Sigmoid colon (tissue), 4 donors: ENCODE measurements around the gene CDHR5.

Experiments
- EP300 ChIP-seq, 4 donors: sonication (generic); formaldehyde crosslinking; IDR thresholded peaks; one replicate each; pipeline ENCODE4 v1.6.1; 2017; ENCODE audit warnings: antibody characterized with exemption in 4 of 4
- POLR2A ChIP-seq, 2 donors: fragments of 450-650 bp; IDR thresholded peaks; one replicate each; pipeline ENCODE4 v1.6.1; 2016; ENCODE audit warnings: antibody characterized with exemption in 2 of 2, mild to moderate bottlenecking in 2 of 2, moderate library complexity in 2 of 2
- POLR2AphosphoS5 ChIP-seq, 4 donors: sonication (generic); formaldehyde crosslinking; IDR thresholded peaks; one replicate each; pipeline ENCODE4 v1.6.1; 2017; ENCODE audit warnings: antibody characterized with exemption in 4 of 4
- TF ChIP-seq, protein P1 (sequence below), 4 experiments: fragments of 450-650 bp in 3 of 4; fragments of 200-600 bp in 1 of 4; IDR thresholded peaks; one replicate each; pipeline ENCODE4 v1.5.1; 2016 to 2019; ENCODE audit warnings: antibody characterized with exemption in 4 of 4, mild to moderate bottlenecking in 3 of 4, moderate library complexity in 2 of 4

DNA sequence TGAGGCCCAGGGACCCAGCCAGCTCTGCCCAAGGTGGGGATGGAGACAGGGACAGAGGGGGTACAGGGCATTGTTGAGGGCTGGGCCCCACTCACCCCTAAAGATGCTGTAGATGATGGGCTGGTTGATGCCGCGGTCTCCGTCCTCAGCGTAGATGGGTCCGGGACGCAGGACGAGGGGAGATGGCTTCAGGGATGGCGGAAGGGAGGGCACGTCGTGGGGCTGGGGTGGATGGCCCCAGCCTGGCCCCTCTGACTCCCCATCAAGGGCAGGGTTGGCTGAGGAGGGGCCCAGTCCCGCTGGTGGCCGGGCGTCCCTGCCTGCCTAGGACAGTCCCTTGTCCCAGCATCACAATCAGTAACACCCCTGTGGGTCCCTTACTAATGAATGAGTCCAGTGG is 4.6 kb downstream of the CDHR5 start:
- TF ChIP-seq, protein P1, sequence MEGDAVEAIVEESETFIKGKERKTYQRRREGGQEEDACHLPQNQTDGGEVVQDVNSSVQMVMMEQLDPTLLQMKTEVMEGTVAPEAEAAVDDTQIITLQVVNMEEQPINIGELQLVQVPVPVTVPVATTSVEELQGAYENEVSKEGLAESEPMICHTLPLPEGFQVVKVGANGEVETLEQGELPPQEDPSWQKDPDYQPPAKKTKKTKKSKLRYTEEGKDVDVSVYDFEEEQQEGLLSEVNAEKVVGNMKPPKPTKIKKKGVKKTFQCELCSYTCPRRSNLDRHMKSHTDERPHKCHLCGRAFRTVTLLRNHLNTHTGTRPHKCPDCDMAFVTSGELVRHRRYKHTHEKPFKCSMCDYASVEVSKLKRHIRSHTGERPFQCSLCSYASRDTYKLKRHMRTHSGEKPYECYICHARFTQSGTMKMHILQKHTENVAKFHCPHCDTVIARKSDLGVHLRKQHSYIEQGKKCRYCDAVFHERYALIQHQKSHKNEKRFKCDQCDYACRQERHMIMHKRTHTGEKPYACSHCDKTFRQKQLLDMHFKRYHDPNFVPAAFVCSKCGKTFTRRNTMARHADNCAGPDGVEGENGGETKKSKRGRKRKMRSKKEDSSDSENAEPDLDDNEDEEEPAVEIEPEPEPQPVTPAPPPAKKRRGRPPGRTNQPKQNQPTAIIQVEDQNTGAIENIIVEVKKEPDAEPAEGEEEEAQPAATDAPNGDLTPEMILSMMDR (IDR thresholded peaks at IDR 0.05), result no peak
- TF ChIP-seq POLR2AphosphoS5 (IDR thresholded peaks at IDR 0.05) (no peak), EP300 (IDR thresholded peaks at IDR 0.05) (no peak), POLR2A (IDR thresholded peaks at IDR 0.05) (no peak)
